GM18499 (cell line): ENCODE data around the gene CLASP2.
"Not testable (repeated sequence)": the region's sequence is repeated elsewhere in the genome, so short reads cannot be mapped to it uniquely, and the experiment has no call there.

Source experiments
- ATAC-seq: cut with Tn5 transposase; IDR thresholded peaks from one replicate; pipeline ENCODE4 v1.9.1; 2021; ENCODE audit warnings: moderate number of reproducible peaks; ENCODE audit not compliant: insufficient read depth, unreplicated experiment

The CLASP2 gene

DNA sequence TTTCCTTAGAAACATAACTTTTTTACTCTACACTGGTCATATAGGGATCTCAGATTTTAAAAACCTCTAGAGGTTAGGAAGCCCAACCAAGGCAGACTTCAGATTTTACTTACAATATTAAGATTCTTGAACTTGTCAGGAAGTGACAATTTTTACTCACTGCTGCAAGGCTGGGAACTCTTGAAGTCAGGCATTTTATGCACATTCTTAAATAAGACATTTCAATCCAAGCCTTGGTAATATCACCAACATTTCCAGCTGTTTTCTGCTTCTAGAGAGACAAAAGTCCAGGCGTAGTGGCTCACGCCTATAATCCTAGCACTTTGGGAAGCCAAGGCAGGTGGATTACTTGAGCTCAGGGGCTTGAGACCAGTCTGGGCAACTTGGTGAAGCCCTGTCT lies 244.2 kb downstream of the CLASP2 start:
- ATAC-seq: no peak

DNA sequence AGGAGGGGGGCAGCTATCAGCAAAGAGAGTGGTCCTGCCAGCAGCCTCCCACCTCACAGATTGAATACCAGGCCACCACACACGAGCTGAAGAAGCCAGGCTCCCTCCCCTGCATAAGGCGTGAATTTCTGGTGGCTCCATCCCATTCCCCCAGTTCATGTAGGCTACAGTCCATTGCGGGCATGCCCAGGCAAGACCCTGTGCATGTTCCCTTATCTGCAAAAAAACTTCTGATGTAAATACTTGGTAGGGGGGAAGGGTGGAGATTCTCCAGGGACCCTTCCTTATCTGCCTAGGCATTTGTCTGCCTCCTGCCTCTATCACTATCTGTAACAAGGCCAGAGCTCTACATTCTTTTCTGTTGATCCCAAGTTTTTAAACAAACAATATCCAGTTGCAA lies 250.3 kb downstream of the CLASP2 start:
- ATAC-seq: no peak

DNA sequence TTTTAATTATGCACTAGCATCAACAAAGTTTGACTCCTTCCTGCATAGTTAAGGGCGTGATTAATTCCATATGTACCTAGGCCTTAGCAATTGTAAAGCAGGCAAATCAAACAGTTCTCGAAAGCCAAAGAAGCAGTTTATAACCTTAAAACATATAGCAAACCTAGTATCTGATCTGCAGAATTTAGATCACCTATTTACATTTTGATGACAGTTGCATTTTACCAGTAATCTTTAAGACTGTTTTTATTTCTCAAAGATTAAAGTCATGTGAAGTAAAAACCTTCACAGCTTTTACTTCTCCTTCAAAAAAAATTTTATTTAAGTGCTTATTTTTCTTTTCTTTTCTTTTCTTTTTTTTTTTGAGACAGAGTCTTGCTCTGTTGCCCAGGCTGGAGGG lies 257.0 kb downstream of the CLASP2 start:
- no peak for ATAC-seq

DNA sequence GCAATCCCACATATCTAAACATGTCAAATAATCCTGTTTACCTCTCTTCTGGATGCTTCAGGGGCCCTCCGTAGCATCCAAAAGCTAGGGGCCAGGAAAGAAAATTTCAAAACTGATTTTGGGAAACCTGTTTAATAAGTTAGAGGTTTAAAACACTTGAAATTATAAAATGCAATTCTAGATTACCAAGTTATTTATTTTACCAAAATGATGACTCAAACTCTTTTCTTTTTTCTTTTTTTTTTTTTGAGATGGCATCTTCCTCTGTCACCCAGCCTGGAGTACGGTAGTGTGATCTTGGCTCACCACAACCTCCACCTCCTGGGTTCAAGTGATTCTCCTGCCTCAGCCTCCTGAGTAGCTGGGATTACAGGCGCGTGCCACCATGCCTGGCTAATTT lies 258.5 kb downstream of the CLASP2 start:
- ATAC-seq: not testable (repeated sequence)

DNA sequence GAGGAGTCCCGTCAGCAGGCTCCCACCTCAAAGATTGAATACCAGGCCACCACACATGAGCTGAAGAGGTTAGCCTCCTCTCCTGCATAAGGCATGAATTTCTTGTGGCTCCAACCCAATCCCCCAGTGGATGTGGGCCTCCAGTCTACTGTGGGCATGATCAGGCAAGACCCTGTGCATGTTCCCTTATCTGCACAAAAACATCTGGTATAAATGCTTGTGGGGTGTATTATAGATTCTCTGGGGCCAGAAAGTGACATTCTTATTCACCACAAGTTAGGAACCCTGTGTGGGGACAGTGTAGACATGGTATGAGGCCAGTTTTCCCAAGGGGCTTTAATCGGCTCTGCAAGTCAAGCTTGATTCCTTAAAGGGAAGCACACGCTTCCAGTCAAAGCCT lies 259.6 kb downstream of the CLASP2 start:
- no peak for ATAC-seq

GRCh38 chr3:33456756-33457155 lies 261.3 kb downstream of the CLASP2 start:
- no peak for ATAC-seq

GRCh38 chr3:33453331-33453761 lies 264.7 kb downstream of the CLASP2 start:
- no peak for ATAC-seq

- not testable (repeated sequence) for ATAC-seq
Observed at GRCh38 chr3:33451994-33452393, 266.1 kb downstream of the CLASP2 start.

- ATAC-seq: no peak
Observed at GRCh38 chr3:33447958-33448357, 270.1 kb downstream of the CLASP2 start.

GRCh38 chr3:33447256-33447625 lies 270.8 kb downstream of the CLASP2 start:
- not testable (repeated sequence) for ATAC-seq
